Esophagus squamous epithelium (tissue), 4 donors: ENCODE data around the gene RHBDL3.

Experiments
- CTCF ChIP-seq, 6 experiments: fragments of 450-650 bp in 4 of 6; fragments of 200-600 bp in 2 of 6; sonication (generic) in 2 of 6; IDR thresholded peaks; one replicate each; pipeline ENCODE4 v1.5.1; 2016 to 2019; ENCODE audit warnings: antibody characterized with exemption in 6 of 6, mild to moderate bottlenecking in 4 of 6, moderate library complexity in 4 of 6
- POLR2A ChIP-seq, 4 donors: fragments of 450-650 bp; IDR thresholded peaks; one replicate each; pipeline ENCODE4 v1.6.1; 2017; ENCODE audit warnings: antibody characterized with exemption in 4 of 4, mild to moderate bottlenecking in 4 of 4, moderate library complexity in 3 of 4

GRCh38 chr17:32345951-32346600 lies 80.4 kb downstream of the RHBDL3 start:
- TF ChIP-seq CTCF (IDR thresholded peaks at IDR 0.05) (no peak), POLR2A (IDR thresholded peaks at IDR 0.05) (no peak)
